ENCODE data around the gene LIMCH1.

- TF ChIP-seq EZH2phosphoT487 (IDR thresholded peaks at IDR 0.05) (peak; percentile 81), EZH2 (IDR thresholded peaks at IDR 0.05) (peak; percentile 81)
- TF ChIP-seq, protein P1, sequence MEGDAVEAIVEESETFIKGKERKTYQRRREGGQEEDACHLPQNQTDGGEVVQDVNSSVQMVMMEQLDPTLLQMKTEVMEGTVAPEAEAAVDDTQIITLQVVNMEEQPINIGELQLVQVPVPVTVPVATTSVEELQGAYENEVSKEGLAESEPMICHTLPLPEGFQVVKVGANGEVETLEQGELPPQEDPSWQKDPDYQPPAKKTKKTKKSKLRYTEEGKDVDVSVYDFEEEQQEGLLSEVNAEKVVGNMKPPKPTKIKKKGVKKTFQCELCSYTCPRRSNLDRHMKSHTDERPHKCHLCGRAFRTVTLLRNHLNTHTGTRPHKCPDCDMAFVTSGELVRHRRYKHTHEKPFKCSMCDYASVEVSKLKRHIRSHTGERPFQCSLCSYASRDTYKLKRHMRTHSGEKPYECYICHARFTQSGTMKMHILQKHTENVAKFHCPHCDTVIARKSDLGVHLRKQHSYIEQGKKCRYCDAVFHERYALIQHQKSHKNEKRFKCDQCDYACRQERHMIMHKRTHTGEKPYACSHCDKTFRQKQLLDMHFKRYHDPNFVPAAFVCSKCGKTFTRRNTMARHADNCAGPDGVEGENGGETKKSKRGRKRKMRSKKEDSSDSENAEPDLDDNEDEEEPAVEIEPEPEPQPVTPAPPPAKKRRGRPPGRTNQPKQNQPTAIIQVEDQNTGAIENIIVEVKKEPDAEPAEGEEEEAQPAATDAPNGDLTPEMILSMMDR (IDR thresholded peaks at IDR 0.05), result no peak
These were observed 208.1 kb downstream of the LIMCH1 start for GRCh38 chr4:41746025-41746439.
